NOMO-1 (cell line): ENCODE measurements around the gene CTNNAL1.
"Not testable (repeated sequence)": the region's sequence is repeated elsewhere in the genome, so short reads cannot be mapped to it uniquely, and the experiment has no call there.

ENCODE experiments used
- DNase-seq, 2 experiments: peaks; one replicate each; lab custom pipeline; 2025; ENCODE audit not compliant: unreplicated experiment in 2 of 2; lab: John Stamatoyannopoulos, UW

CTNNAL1 gene, protein sequence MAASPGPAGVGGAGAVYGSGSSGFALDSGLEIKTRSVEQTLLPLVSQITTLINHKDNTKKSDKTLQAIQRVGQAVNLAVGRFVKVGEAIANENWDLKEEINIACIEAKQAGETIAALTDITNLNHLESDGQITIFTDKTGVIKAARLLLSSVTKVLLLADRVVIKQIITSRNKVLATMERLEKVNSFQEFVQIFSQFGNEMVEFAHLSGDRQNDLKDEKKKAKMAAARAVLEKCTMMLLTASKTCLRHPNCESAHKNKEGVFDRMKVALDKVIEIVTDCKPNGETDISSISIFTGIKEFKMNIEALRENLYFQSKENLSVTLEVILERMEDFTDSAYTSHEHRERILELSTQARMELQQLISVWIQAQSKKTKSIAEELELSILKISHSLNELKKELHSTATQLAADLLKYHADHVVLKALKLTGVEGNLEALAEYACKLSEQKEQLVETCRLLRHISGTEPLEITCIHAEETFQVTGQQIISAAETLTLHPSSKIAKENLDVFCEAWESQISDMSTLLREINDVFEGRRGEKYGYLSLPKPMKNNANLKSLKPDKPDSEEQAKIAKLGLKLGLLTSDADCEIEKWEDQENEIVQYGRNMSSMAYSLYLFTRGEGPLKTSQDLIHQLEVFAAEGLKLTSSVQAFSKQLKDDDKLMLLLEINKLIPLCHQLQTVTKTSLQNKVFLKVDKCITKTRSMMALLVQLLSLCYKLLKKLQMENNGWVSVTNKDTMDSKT

DNA sequence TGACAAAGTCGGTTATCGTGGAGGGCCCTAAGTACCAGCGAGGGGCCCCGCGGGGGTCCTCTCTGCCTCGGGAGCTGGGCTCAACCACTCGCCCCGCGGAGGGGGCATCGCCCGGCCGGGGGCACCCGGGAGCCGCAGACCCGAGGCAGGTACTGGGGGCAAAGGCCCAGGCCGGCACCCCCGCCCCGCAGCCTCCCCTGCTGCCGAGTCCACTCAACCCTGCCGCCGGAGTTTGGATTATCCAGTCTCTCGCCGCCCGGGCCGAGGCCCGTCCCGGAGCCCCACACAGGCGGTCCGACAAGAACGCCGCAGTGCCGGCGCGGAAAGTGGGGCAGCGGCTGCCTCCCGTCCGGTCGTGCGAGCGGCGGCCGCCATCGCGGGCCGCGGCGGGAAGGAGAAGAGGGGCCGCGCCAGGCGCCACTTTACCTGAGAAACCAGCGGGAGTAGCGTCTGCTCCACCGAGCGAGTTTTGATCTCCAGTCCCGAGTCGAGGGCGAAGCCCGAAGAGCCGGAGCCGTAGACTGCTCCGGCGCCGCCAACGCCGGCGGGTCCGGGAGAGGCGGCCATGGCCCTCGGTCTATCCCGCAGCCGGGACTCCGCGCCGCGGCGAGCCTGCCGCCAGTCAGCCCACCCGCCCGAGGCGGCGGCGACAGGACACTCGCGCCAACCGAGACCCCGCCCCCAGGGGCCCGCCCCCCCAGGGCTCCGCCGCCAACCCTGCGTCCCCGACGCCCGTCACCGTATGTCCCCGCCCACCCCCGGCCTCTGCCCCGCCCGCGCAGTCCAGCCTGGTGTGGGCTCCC is at the start of gene CTNNAL1:
CTNNAL1 (minus strand) TSS at position 624 of the 803 bp plus-strand sequence; CDS start at position 567, 57 bp downstream.
- DNase-seq = peak; percentile 56 to 79

- no peak for DNase-seq
These were observed 49.2 kb upstream of the CTNNAL1 start for GRCh38 chr9:109062543-109062942.

DNA sequence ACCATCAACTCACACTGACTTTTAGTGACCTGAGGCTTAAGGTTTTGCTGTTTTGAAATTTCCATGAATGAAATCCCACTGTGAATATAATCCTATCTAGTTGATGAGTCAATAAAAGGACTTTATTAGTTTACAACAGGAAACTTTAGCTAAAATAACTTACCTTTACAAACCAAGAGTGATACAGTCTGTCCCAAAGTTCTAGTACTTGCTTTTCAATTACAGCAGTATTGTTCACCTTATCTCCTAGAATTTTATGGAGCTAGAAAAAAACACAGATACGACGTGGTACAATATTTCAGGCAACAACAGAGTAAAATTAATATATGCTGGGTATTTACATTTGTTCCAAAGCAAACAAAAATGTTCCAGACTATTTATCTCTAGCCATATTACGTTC is 46.9 kb upstream of the CTNNAL1 start:
- no peak for DNase-seq

GRCh38 chr9:109053121-109053520 is 39.8 kb upstream of the CTNNAL1 start:
- not testable (repeated sequence) for DNase-seq

- no peak for DNase-seq
These were observed 39.1 kb upstream of the CTNNAL1 start for GRCh38 chr9:109052416-109052815.

GRCh38 chr9:109051733-109052132 is 38.4 kb upstream of the CTNNAL1 start:
- no peak for DNase-seq

DNA sequence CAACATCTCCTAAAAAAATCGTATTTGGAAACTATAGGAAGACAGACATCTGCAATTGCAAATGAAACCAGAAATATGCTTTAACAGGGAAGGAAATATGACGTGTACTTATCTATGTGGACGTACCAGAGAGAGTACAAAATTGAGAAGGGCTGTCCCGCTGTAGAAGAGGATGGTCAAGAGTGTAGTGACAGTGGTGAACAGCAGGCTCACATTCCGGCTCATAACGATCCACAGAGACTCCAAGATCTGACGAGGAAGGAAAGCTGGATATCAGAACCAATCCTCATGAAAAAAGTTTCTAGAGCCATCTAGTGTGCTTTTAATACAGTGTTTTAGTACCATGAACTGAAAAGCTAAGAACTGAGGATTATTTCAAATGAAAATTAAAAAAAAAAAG is 37.1 kb upstream of the CTNNAL1 start:
- DNase-seq = no peak

- DNase-seq = no peak
These were observed 35.5 kb upstream of the CTNNAL1 start for GRCh38 chr9:109048822-109049221.

DNA sequence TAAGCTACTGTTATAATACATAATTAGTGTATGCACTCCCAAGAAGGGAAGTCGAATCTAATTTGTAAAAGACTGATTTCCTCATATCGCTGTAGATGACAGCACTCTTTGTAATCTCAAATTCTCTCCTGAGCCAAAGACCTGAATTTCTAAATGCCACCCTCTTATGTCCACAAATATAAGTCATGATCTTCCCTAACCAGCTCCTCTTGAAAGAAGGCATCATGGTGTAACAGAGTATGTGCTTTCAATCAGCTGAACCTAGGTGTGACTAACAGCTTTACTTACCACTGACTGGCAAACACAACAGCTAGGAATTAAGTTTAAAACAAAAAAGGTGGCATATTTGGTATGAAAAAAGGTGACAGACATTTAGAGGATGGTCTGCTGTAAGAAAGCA is 34.0 kb upstream of the CTNNAL1 start:
- DNase-seq = no peak

DNA sequence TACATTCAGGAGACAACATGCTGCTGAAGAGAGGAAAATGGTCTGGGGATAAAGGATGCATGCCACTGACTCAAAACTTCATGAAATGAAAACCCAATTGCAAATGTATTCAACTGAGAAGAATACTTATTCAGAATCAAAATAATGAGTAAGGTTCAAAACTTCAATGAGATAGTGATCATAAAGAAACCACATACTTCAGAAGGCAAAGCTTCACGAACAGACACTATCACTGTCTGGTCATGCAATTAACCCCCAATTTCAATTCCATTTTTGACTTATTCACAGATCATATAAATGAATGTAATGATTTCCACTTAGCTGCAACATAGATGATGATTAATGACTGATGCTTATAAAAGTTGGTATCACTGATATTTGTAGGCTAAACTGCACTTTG is 33.0 kb upstream of the CTNNAL1 start:
- no peak for DNase-seq

DNA sequence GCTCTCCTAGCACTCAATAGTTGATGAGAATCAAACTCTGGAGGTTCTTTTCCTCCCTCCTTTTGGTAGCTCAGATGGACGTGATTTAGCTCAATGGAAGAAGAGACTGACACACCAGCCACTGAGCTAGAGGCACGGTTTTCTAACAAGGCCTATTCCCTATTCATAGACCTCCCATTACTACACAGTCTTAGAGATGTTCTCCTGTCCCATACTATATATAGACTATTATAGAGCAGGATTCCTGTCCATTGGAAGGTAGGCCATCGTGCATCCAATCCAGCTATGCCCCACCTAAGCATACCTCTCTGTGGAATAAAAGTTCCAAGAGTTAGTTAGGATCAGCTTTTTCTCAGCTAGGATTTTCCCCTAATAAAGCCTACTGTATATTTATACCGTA is 30.3 kb upstream of the CTNNAL1 start:
- no peak for DNase-seq

DNA sequence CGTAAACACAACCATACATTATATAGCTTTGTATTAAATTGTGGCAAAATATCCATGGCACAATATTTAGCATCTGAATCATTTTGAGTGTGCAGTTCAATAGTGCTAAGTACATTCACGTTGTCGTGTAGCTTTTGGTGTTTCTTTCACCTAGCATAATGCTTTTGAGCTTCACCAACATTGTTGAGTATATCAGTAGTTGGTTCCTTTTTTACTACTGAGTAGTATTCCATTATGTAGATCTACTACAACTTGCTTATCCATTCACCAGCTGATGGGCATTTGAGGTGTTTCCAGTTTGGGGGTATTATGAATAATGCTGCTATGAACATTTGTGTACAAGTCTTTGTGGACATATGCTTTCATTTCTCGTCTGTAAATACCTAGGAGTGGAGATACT is 27.3 kb upstream of the CTNNAL1 start:
- DNase-seq = no peak

DNA sequence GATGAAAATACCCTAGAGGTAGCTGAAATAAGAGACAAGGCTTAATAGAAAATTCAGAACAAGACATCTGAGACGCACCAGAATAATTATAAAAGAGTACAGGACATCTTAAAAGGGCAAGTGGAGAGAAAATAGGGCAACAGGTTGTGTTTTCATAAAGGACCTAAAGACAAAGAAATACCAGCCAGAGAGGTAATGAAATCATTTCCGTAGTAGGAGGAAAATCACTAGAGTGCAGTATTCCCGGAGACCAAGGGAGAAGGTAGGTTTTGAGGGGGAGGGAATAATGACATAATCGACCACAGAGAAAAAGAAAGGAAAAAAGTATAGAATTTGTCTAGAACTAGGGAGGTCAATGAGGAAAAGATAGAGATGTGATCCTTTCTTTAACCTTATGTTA is 26.2 kb upstream of the CTNNAL1 start:
- no peak for DNase-seq

DNA sequence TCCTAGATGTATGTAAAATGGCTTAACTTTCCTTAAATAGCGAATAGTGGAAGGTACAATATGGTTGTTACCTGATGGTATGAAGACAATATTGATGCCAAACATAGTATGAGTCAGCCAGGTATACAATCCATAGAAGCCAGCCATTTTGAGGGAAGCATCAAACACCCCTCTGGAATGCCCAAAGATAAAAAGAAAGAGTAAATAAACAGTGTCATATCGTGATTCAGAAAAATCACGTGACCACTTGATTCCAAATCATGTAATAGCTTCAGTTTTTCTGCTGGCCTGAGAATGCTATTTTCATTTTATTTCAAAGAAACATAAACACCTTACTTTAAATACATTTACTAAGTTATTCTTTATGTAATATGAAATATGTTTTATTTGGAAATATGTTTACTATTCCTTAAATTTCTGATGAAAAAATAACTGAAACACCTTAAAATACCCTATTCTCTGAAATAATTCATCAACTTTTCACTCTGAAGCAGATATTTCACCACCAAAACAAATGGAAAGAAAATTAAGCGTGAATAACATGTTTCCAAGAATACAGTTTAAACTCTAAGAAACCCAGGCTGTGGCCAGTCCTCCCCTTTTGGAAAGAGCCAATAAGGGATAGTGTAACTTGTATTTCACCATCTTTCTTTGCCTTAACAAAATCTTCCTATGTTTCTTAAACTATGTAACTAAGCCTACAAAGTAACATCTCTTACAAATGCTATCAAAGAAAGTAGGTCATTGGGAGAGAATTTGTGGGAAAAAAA is 24.8 kb upstream of the CTNNAL1 start:
- no peak for DNase-seq

DNA sequence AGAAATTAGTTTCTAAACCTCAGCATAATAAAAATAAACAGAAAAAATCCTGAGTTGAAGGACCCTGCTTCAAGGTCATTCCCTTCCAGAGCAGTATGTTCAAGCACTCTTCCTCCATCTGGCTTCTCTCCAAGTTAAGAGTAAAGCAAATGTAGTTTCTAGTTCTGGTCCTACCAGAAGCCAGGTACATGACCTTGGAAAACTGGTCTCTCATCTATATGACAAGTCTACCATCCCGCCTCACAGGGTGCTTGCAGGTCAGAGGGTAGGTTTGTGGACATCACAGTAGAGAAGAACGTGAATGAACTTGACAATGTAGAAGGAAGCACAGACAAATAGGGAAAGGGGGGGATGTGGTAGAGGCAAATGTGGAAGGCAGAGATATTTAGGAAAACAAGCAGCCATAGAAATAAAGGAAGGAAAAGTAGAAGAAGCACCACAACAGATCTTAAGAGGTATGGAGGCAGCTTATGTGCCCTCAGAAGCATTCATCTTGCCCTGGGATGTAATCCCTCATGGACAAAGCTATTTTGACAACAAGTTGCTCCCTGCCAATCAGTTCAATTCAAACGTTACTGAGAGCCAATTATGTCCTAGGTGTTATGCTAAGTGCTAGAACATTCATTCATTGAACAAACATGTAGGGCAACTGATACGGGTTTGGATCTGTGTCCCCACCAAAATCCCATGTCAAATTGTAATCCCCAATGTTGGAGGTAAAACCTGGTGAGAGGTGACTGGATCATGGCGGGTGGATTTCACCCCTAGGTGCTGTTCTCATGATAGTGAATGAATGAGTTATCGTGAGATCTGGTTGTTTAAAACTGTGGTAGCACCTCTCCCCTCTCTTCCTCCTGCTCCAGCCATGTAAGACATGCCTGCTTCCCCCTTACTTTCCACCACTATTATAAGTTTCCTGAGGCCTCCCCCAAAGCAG is 23.7 kb upstream of the CTNNAL1 start:
- DNase-seq = no peak

- no peak for DNase-seq
These were observed 22.6 kb upstream of the CTNNAL1 start for GRCh38 chr9:109035684-109036423.

DNA sequence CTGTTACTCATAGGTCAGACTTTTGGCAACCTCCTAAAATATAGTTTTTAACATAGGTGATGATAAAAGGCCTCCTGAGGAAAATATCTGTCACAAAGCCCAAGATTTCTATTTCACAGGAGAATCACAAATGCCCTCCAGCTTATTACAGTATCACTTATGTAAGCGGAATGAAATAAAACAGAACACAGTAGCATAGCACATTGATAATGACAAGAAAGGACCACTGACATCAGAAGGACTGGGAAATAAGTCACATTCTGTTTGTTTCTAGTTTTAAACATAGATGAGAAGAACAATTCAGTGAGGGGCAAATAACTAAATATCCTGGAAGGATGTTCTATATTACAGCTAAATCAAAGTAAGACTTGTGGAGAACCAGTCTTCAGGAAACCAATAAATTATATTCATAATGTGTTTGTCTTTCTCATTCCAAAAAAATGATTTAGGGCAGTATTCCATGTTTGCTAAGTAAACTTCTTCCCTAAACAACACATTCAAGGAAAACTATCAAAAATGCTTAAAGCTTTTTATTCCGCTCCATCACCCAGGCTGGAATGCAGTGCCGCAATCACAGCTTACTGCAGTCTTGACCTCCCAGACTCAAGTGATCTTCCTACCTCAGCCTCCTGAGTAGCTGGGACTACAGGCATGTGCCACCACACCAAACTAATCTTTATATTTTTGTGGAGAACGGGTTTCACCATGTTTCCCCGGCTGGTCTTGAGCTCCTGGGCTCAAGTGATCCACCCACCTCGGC is 20.8 kb upstream of the CTNNAL1 start:
- DNase-seq = no peak

DNA sequence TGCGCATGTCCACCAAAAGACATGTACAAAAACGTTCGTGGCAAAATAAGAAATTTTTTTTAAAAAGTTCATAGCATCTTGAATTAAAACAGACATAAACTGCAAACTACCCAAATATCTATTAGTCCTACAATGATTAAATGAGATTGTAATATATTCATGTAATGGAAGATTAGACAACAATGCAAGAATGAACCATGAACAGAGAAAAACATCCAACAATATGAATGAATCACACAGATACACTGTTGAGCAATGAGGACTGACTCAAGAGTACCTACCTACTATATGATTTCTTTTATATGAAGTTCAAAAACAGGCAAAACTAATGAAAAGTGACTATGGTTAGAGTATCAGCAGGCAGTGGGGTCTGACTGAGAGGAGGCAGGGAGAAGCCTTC is 17.9 kb upstream of the CTNNAL1 start:
- no peak for DNase-seq
